Upper lobe of right lung (tissue), 1 donor: Measurements from ENCODE around the gene ATP2B3. TPM values are rescaled to one million over a fixed set of nuclear protein-coding genes. Genes with fewer than 3 reads are reported as not detected.

Experiments used
- ATAC-seq: fragments of 200-7000 bp; cut with Tn5 transposase; one replicate; pipeline ENCODE4 v1.9.1; 2020; ENCODE audit warnings: mild to moderate bottlenecking, moderate library complexity
- DNase-seq: peaks from one replicate; pipeline ENCODE4 v3.0.0-alpha.2; 2020
- H3K27ac ChIP-seq: fragments of 200-600 bp; one replicate; pipeline ENCODE4 v1.8.0; 2022
- H3K27me3 ChIP-seq: fragments of 200-600 bp; one replicate; pipeline ENCODE4 v1.8.0; 2022; ENCODE audit warnings: mild to moderate bottlenecking
- H3K36me3 ChIP-seq: fragments of 200-600 bp; one replicate; pipeline ENCODE4 v1.8.0; 2022
- H3K4me1 ChIP-seq: fragments of 200-600 bp; one replicate; pipeline ENCODE4 v1.8.0; 2022
- H3K4me3 ChIP-seq: fragments of 200-600 bp; one replicate; pipeline ENCODE4 v1.8.0; 2022; ENCODE audit warnings: mild to moderate bottlenecking
- H3K9me3 ChIP-seq: fragments of 200-600 bp; one replicate; pipeline ENCODE4 v1.8.0; 2022
- intact Hi-C: fragments of 100-400 bp; cut with DNase I; formaldehyde crosslinking; loops from one replicate; pipeline ENCODE4 v1.11.0; 2022
- total RNA-seq: library from RNA; stranded (reverse); fragmentation: NEBNext Ultra II Directional; extraction: Animal tissue kit (Norgen Biotek cat#: 25700); gene quantifications from one replicate; pipeline ENCODE4 v1.2.1, GENCODE V29; 2021
- TF ChIP-seq, protein P1 (sequence below): fragments of 200-600 bp; IDR thresholded peaks from one replicate; pipeline ENCODE4 v1.8.0; 2022; ENCODE audit warnings: antibody characterized with exemption
- donor health status: DM: no; HTN: yes; CAD: no; lungs with severe emphysema.

Gene ATP2B3
- total RNA-seq, 1 donor from 2014 or later, result not detected

DNA sequence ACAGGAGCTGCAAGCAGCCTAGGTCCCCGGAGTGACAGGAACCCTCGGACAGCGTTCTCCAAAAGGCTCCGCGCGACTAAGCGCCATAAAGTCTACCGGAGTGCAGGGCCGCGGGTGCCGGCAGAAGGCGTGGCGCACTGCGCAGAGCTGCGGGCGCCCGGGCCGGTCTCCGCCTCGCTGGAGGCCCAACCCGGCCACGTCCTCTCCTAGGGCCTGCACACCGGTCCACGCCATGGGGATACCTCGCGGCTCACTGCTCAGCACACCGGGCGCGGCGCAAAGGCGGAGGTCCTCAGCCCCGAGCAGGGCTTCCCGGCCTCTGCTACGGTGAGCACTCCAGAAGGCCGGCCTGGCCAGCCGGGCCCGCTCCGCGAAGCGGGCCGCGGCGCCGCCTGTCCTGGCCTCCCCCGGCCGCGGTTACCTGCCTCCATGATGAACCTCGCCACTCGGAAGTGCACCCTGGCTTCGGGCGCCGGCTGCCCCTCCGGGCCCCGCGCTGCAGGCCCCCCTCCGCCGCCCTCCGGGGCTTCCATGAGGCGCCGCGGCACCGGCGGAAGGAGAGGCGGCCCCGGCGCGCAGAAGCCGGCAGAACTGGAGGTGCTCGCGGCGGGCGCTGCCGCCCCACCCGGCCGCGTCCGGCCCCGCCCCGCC, 81.2 kb downstream of the ATP2B3 start, which contains the start of gene CCNQ:
TSS of gene CCNQ (minus strand) at position 599 of the 651 bp plus-strand sequence. CDS start at position 533, 66 bp downstream.
- H3K9me3 ChIP-seq, result no peaks in the 10 kb centered on the region
- H3K4me1 ChIP-seq, result peaks cover 8% of the 10 kb centered on the region
- peak; percentile 62 for ATAC-seq
- peak within 1 kb of the TSS; percentile 65 for H3K4me3 ChIP-seq
- H3K27me3 ChIP-seq, result no peaks in the 10 kb centered on the region
- TF ChIP-seq, protein P1, sequence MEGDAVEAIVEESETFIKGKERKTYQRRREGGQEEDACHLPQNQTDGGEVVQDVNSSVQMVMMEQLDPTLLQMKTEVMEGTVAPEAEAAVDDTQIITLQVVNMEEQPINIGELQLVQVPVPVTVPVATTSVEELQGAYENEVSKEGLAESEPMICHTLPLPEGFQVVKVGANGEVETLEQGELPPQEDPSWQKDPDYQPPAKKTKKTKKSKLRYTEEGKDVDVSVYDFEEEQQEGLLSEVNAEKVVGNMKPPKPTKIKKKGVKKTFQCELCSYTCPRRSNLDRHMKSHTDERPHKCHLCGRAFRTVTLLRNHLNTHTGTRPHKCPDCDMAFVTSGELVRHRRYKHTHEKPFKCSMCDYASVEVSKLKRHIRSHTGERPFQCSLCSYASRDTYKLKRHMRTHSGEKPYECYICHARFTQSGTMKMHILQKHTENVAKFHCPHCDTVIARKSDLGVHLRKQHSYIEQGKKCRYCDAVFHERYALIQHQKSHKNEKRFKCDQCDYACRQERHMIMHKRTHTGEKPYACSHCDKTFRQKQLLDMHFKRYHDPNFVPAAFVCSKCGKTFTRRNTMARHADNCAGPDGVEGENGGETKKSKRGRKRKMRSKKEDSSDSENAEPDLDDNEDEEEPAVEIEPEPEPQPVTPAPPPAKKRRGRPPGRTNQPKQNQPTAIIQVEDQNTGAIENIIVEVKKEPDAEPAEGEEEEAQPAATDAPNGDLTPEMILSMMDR, result no peak
- intact Hi-C loops, result no loop called here
- DNase-seq, result peak; percentile 71
- H3K36me3 ChIP-seq, result no peaks in the 10 kb centered on the region
- peak within 1 kb of the TSS; percentile 60 for H3K27ac ChIP-seq

DNA sequence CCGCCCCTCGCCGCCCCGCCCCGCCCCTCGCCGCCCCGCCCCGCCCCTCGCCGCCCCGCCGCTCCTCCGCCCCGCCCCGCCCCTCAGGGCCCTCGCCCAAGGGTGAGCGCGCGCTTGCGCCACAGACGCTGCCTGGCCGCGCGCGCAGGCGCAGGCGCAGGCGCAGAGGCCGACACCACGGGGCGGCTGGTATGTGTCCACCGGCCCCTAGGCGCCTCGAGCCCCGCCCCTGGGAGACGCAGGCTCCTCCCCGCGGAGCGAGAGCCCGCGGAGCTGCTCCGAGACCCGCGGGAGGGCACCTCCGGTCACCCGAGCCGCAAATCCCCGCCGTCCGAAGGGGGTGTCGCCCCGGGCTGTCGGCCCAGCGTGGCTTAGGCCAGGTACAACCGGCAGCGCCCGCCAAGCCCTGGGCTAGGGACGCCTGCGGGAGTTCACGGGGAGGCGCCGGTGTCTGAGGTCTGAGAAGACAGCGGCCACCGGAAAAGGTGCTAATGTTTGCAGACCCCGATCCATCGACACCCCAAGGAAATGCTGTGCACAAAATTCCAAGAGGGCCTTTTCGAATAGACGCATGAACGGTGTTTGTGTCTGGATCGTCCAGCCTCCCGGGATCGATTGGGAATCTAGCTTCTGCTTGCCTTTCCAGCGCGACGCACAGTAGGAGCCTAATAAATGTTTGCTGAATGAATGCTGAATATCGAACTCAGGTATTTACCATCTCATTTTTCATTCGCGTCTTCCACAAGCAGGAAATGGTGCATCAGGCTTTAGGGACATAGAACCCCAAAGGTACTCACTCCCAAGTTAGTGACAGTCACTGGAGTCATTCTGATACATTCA, 82.0 kb downstream of the ATP2B3 start:
- TF ChIP-seq, protein P1, result no peak
- peak; percentile 95 for DNase-seq
- H3K9me3 ChIP-seq, result no peaks in the 10 kb centered on the region
- peaks cover 8% of the 10 kb centered on the region for H3K4me1 ChIP-seq
- no peaks in the 10 kb centered on the region for H3K27me3 ChIP-seq
- H3K4me3 ChIP-seq, result peak overlapping the region; percentile 60
- intact Hi-C loops, result no loop called here
- peak; percentile 96 for ATAC-seq
- H3K36me3 ChIP-seq, result no peaks in the 10 kb centered on the region
- H3K27ac ChIP-seq, result peak overlapping the region; percentile 47

DNA sequence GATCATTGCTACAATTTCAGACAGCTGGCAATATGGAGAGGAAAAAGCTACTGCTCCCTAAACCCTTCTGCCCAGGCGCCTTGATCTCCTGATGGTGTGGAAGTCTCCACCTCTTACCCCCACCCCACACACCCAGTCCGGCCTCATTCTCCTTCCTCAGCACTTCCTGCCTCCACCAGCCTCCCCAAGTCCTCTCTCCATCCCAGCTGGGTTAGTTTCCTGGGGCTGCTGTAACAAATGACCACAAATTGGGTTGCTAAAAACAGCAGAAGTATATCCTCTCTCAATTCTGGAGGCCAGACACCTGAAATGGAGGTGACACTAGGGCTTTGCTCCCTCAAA, 82.6 kb downstream of the ATP2B3 start:
- intact Hi-C loops, result no loop called here
- peak overlapping the region; percentile 60 for H3K4me3 ChIP-seq
- H3K4me1 ChIP-seq, result peaks cover 8% of the 10 kb centered on the region
- no peak for DNase-seq
- TF ChIP-seq, protein P1, result no peak
- no peak for ATAC-seq
- no peak overlapping the region for H3K27ac ChIP-seq
- H3K9me3 ChIP-seq, result no peaks in the 10 kb centered on the region
- H3K27me3 ChIP-seq, result no peaks in the 10 kb centered on the region
- no peaks in the 10 kb centered on the region for H3K36me3 ChIP-seq

GRCh38 chrX:153600921-153601320, 83.5 kb downstream of the ATP2B3 start:
- ATAC-seq (no peak), DNase-seq (no peak)
- Histone ChIP-seq H3K27ac (no peak overlapping the region), H3K27me3 (no peaks in the 10 kb centered on the region), H3K36me3 (no peaks in the 10 kb centered on the region), H3K4me1 (peaks cover 8% of the 10 kb centered on the region), H3K9me3 (no peaks in the 10 kb centered on the region), H3K4me3 (no peak overlapping the region)
- intact Hi-C loops, result no loop called here
- TF ChIP-seq, protein P1, result no peak

DNA sequence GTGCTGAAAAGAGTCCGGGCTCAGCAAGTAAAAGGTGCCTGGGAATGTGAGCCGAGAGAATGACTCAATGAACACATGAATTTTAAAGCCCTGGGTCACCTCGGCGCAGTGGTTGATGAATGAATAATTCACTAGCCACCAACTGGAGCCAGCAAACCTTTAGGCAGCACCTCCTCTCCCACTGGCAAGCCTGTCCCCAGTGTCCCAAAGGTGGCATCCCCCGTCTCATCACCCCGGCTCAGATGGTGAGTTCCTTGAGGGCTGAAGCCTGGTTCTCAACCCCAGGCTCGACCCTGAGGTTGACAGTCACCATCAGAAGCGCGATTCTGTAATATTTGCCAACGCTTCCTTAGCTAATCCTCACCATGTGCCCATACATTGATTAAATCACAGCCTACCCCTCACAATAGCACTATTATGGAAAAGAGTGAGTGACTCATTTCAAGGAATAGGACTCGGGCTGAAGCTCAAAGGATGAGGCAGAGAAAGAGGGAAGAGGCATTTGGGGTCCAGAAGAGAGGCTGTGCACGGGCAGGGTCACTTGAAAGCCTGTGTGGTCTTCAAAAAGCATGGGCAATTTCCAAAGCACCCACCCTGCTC, 84.2 kb downstream of the ATP2B3 start:
- Histone ChIP-seq H3K27me3 (no peaks in the 10 kb centered on the region), H3K4me1 (peaks cover 8% of the 10 kb centered on the region)
- no peak for ATAC-seq

More for the DNA sequence above, 84.2 kb downstream of the ATP2B3 start:
- DNase-seq, result no peak
- no peak overlapping the region for H3K27ac ChIP-seq
- H3K4me3 ChIP-seq, result no peak overlapping the region
- intact Hi-C loops, result no loop called here
- TF ChIP-seq, protein P1, result no peak
- no peaks in the 10 kb centered on the region for H3K9me3 ChIP-seq
- H3K36me3 ChIP-seq, result no peaks in the 10 kb centered on the region
